Activated CD4-positive, alpha-beta T cell treated with anti-CD3 and anti-CD28 coated beads, Interleukin-2, amount 50 U/mL, for 16 hours (primary cell): ENCODE measurements around the gene SLC25A45.
A peak's percentile ranks its signal among the peaks of the same experiment; 100 is the strongest.
"Not testable (repeated sequence)": the region's sequence is repeated elsewhere in the genome, so short reads cannot be mapped to it uniquely, and the experiment has no call there.

Experiments used
- DNase-seq: peaks from one replicate; pipeline ENCODE4 v3.0.0-alpha.2; 2020

Gene SLC25A45

GRCh38 chr11:65420979-65421793 lies 38.7 kb upstream of the SLC25A45 start:
- peak; percentile 96 for DNase-seq

DNA sequence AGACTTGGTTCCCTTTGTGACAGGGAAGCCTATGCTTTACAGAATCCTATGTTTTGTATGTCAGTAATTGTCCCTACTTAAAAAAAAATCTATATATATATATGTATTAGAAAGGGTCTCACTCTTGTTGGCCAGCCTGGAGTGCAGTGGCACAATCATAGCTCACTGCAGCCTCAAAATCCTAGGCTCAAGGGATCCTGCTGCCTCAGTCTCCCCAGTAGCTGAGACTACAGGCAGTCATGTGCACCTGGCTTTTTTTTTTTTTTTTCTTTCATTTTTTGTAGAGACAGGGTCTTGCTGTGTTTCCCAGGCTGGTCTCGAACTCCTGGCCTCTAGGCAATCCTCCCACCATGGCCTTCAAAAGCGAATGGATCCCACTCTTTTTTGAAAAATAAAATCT lies 38.1 kb upstream of the SLC25A45 start:
- DNase-seq = no peak

DNA sequence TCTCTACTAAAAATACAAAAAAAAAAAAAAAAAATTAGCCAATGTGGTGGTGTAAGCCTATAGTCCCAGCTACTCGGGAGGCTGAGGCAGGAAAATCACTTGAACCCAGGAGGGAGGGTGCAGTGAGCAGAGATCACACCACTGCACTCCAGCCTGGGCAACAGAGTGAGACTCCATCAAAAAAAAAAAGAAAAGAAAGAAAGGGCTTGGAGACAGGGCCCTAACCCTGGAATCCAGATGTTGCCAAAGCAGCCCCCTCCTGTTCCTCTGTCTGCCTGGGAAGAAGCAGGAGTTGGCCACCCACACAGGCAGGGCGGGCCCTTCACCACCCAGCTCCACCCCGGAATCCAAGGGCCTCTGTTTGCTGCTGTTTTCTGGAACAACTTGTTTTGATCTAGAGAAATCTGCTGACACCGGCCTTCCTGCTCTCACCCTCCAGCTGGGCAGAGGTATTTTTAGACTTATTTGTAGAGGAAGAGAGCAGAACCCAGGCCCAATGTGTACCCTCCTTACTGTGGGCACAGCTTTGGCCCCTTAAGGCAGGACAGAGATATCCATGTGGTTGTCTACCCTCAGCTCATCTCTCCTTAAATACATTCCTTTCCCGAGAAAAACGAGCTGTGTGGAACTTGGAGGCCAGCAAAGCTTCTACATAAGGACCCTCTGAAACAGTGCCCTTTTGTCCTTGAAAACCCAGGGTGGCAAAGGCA lies 37.5 kb upstream of the SLC25A45 start:
- peak; percentile 88 for DNase-seq

DNA sequence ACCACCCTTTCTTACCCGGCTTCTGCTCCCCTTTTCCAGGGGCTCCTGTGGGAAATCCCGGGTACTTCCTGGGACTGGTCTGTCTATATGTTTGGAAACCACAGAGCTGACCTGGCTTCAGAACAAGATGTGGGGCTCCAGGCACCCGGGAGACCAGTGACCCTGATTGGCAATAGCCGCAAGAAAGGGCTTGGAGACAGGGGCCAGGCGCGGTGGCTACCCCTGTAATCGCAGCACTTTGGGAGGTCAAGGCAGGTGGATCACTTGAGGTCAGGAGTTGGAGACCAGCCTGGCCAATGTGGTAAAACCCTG lies 37.0 kb upstream of the SLC25A45 start:
- DNase-seq = no peak

- DNase-seq = peak; percentile 97
These were observed 36.4 kb upstream of the SLC25A45 start for GRCh38 chr11:65418681-65419459.

GRCh38 chr11:65418431-65418680 lies 35.9 kb upstream of the SLC25A45 start:
- no peak for DNase-seq

DNA sequence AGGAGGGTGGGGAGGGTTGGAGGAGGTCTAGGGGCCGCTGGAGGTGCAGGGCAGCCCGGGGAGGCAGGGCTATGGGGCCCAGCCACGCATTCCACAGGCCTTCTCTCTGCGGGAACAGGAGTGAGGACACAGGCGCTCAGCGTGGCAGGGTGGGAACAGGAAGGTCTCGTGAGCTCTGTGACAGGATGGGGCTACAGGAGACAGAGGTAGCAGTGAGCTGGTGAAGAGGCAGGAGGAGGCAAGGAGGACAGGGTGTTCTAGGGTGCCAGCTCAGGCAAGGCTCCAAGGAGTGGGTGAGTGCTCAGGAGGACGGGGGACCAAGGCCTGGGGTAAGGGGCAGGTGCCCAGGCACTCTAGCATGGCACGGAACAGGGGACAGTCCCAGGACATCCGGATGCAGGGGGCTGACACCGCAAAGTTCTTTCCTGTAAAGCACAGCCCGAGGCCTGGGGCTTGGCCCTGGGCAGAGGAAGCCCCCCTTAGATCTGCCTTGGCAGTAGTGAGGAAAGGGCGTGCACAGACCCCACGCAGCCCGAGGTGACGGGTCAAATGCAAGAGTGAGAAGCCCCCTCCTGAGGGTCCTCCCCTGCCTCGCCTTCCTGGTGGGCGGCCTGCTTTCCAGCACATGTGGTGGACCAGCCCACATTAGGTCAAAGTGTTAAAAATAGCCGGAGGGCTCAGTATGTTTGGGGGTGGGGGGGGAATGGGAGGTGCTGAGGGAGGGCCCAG lies 35.4 kb upstream of the SLC25A45 start:
- peak; percentile 53 for DNase-seq

GRCh38 chr11:65416841-65417701 lies 34.6 kb upstream of the SLC25A45 start:
- peak; percentile 30 for DNase-seq

- DNase-seq = peak; percentile 94
These were observed 33.9 kb upstream of the SLC25A45 start for GRCh38 chr11:65416341-65416824.

DNA sequence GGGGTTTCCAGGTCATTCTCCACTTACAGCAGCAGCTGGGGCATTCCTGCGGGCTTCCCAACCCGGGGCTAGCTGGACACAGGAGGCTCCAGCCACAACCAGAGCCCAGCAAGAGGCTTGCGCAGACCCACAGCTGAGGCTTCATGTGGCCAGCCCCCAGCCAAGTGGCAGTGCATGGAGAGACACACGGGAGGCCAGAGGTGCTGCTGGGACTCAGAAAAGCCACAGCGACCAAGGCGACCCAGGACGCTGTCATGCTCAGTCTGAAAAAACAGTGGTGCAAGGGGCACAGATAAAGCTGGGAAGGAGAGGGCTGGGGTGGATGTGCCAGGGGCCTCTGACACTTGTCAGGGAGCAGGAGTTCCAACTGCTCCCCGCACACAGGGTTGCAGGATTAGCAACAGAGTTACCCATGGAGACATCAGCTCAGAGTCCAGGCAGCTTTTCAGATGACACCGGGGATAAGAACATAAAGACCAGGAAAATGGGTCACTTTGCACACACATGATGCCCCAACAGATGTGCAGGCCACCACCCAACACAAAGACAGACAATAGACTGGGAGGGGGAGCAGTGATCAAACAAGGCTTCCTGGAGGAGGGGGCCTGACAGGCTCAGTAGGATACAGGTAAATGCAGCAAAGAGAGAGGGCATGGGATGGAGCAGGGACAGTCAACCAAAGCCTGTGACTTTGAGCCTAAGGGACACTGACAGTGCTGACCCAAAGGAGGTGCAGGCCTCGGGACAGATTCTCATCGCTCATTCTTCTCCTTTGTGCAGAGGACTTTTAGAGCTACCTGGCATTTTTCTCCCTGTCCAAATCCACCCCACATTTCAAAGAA lies 33.3 kb upstream of the SLC25A45 start:
- DNase-seq = no peak

GRCh38 chr11:65414776-65415498 lies 32.5 kb upstream of the SLC25A45 start:
- no peak for DNase-seq

- DNase-seq = not testable (repeated sequence)
These were observed 30.7 kb upstream of the SLC25A45 start for GRCh38 chr11:65413077-65413664.

DNA sequence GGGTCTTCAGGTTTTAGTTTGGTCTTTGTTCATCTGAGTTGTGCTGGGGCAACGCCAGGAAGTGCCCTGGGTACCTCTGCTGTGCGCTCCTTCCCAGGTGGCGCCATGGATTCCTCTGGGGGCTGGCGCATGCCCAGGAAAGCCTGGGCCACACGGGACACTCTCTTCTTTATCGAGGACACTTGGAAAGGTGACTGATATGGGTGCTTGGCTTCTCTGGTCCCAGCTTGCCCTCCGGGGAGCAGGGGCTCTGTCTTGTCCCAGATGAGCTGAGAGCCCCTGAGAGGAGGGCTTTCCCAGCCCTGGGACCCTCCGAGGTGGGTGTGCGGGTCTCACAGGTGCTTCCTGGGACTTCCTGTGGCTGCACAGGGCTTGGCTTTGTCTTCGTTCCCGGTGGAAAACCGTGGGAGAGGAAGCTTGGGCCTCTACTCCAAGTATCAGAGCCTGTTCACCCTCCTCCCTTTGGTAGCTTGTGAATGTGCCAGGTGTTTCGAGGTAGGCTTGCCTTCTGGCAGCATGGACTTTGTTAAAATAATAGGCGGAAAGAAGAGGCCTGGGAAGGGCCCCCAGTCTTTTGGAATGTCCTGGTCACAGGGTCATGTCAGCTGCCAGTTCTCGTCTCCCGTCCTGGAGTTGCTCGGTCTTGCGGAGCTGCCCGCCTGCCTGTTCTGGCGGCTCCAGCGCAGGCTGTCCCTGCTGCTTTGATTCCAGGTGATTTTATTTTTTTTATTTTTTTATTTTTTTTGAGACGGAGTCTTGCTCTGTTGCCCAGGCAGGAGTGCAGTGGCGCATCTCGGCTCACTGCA lies 30.0 kb upstream of the SLC25A45 start:
- DNase-seq = no peak

- DNase-seq = no peak
These were observed 29.2 kb upstream of the SLC25A45 start for GRCh38 chr11:65411681-65412070.

GRCh38 chr11:65410936-65411680 lies 28.7 kb upstream of the SLC25A45 start:
- no peak for DNase-seq

GRCh38 chr11:65404638-65405339 lies 22.3 kb upstream of the SLC25A45 start:
- DNase-seq = no peak

- no peak for DNase-seq
These were observed 21.8 kb upstream of the SLC25A45 start for GRCh38 chr11:65404210-65404609.

DNA sequence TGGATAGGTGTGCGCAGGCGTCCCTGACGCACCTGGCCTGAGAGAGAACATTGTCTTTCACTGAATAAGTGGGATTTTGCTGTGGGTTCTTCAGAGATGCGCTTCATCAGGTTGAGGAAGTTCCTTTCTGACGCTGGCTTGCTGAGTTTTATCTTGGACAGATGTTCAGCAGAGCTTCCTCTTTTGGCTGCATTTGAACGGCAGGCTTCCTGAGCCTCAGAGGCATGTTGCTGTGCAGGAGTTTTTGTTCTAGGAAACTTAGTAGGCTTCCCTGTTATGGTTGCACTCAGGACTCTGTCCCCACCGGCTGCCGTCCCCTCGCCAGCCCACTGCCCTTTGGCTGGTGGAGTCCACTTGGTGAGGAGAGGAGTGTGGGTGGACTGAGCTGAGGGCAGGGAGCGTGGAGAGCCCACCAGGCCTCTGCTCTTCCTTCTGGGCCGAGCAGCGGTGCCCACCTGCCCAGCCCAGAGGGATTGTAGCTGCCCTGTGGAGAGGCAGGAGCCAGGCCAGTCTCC lies 21.2 kb upstream of the SLC25A45 start:
- no peak for DNase-seq
